Measurements from ENCODE around the gene BUB3. TPM values are rescaled to one million over a fixed set of nuclear protein-coding genes. Genes with fewer than 3 reads are reported as not detected.
A peak's percentile ranks its signal among the peaks of the same experiment; 100 is the strongest.

Gene BUB3
- total and polyA plus RNA-seq, 2 donors = 69.8 to 115 TPM

GRCh38 chr10:123145542-123146012 lies 8.6 kb upstream of the BUB3 start:
- 3% methylated on average over 14 of the region's 14 CpGs for WGBS
- no peaks in the 10 kb centered on the region for H3K4me1 ChIP-seq (ENCODE audit: insufficient read depth)
- H3K4me3 ChIP-seq (ENCODE audit: low read depth, low read length) = no peak overlapping the region
- H3K36me3 ChIP-seq (ENCODE audit: insufficient read depth) = no peaks in the 10 kb centered on the region
- DNase-seq (ENCODE audit: extremely low spot score) = no peak
- no peak overlapping the region for H3K27ac ChIP-seq (ENCODE audit: low read depth)

GRCh38 chr10:123146013-123146893 lies 7.9 kb upstream of the BUB3 start:
- 3% methylated on average over 59 of the region's 59 CpGs for WGBS
- H3K27ac ChIP-seq (ENCODE audit: low read depth) = no peak overlapping the region
- H3K4me3 ChIP-seq (ENCODE audit: low read depth, low read length) = no peak overlapping the region
- H3K4me1 ChIP-seq (ENCODE audit: insufficient read depth) = no peaks in the 10 kb centered on the region
- H3K36me3 ChIP-seq (ENCODE audit: insufficient read depth) = no peaks in the 10 kb centered on the region
- DNase-seq (ENCODE audit: extremely low spot score) = no peak

- Histone ChIP-seq H3K4me3 (ENCODE audit: low read depth, low read length) (no peak overlapping the region), H3K4me1 (ENCODE audit: insufficient read depth) (no peaks in the 10 kb centered on the region), H3K36me3 (ENCODE audit: insufficient read depth) (no peaks in the 10 kb centered on the region), H3K27ac (ENCODE audit: low read depth) (no peak overlapping the region)
- 9% methylated on average over 24 of the region's 24 CpGs for WGBS
- DNase-seq (ENCODE audit: extremely low spot score) = no peak
Observed at GRCh38 chr10:123146894-123147634, 7.1 kb upstream of the BUB3 start.

GRCh38 chr10:123147635-123148413 lies 6.4 kb upstream of the BUB3 start, which contains the start of gene HMX2:
Gene HMX2 (plus strand): TSS chr10:123148136. CDS start chr10:123148379, 243 bp downstream.
- no peaks in the 10 kb centered on the region for H3K36me3 ChIP-seq (ENCODE audit: insufficient read depth)
- no peak within 1 kb of the TSS for H3K27ac ChIP-seq (ENCODE audit: low read depth)
- H3K4me3 ChIP-seq (ENCODE audit: low read depth, low read length) = no peak within 1 kb of the TSS
- H3K4me1 ChIP-seq (ENCODE audit: insufficient read depth) = no peaks in the 10 kb centered on the region
- under 1% methylated on average over 64 of the region's 64 CpGs for WGBS
- no peak for DNase-seq (ENCODE audit: extremely low spot score)

- 2% methylated on average over 55 of the region's 55 CpGs for WGBS
- no peaks in the 10 kb centered on the region for H3K4me1 ChIP-seq (ENCODE audit: insufficient read depth)
- no peak overlapping the region for H3K4me3 ChIP-seq (ENCODE audit: low read depth, low read length)
- no peak overlapping the region for H3K27ac ChIP-seq (ENCODE audit: low read depth)
- no peak for DNase-seq (ENCODE audit: extremely low spot score)
- H3K36me3 ChIP-seq (ENCODE audit: insufficient read depth) = no peaks in the 10 kb centered on the region
Observed at GRCh38 chr10:123148414-123149161, 5.6 kb upstream of the BUB3 start.

GRCh38 chr10:123149162-123149567 lies 5.0 kb upstream of the BUB3 start:
- no peak overlapping the region for H3K27ac ChIP-seq (ENCODE audit: low read depth)
- no peaks in the 10 kb centered on the region for H3K4me1 ChIP-seq (ENCODE audit: insufficient read depth)
- DNase-seq (ENCODE audit: extremely low spot score) = no peak
- H3K36me3 ChIP-seq (ENCODE audit: insufficient read depth) = no peaks in the 10 kb centered on the region
- H3K4me3 ChIP-seq (ENCODE audit: low read depth, low read length) = no peak overlapping the region
- 2% methylated on average over 12 of the region's 12 CpGs for WGBS

GRCh38 chr10:123149568-123150270 lies 4.5 kb upstream of the BUB3 start:
- Histone ChIP-seq H3K36me3 (ENCODE audit: insufficient read depth) (no peaks in the 10 kb centered on the region), H3K27ac (ENCODE audit: low read depth) (no peak overlapping the region), H3K4me3 (ENCODE audit: low read depth, low read length) (peak overlapping the region; percentile 15), H3K4me1 (ENCODE audit: insufficient read depth) (no peaks in the 10 kb centered on the region)
- WGBS = 1% methylated on average over 76 of the region's 76 CpGs
- no peak for DNase-seq (ENCODE audit: extremely low spot score)

GRCh38 chr10:123150271-123150985 lies 3.8 kb upstream of the BUB3 start:
- peak overlapping the region; percentile 0 for H3K4me3 ChIP-seq (ENCODE audit: low read depth, low read length)
- H3K36me3 ChIP-seq (ENCODE audit: insufficient read depth) = no peaks in the 10 kb centered on the region
- WGBS = 6% methylated on average over 34 of the region's 34 CpGs
- peaks cover 2% of the 10 kb centered on the region for H3K4me1 ChIP-seq (ENCODE audit: insufficient read depth)
- no peak for DNase-seq (ENCODE audit: extremely low spot score)
- no peak overlapping the region for H3K27ac ChIP-seq (ENCODE audit: low read depth)

- 3% methylated on average over 56 of the region's 56 CpGs for WGBS
Observed at GRCh38 chr10:123150986-123151736, 3.0 kb upstream of the BUB3 start.

GRCh38 chr10:123151737-123152135 lies 2.5 kb upstream of the BUB3 start:
- 17% methylated on average over 7 of the region's 7 CpGs for WGBS
- Histone ChIP-seq H3K27ac (ENCODE audit: low read depth) (no peak overlapping the region), H3K4me1 (ENCODE audit: insufficient read depth) (peaks cover 2% of the 10 kb centered on the region), H3K36me3 (ENCODE audit: insufficient read depth) (no peaks in the 10 kb centered on the region), H3K4me3 (ENCODE audit: low read depth, low read length) (no peak overlapping the region)
- DNase-seq (ENCODE audit: extremely low spot score) = no peak

More at GRCh38 chr10:123150986-123151736, 3.0 kb upstream of the BUB3 start:
- no peak overlapping the region for H3K4me3 ChIP-seq (ENCODE audit: low read depth, low read length)
- peaks cover 2% of the 10 kb centered on the region for H3K4me1 ChIP-seq (ENCODE audit: insufficient read depth)
- no peaks in the 10 kb centered on the region for H3K36me3 ChIP-seq (ENCODE audit: insufficient read depth)
- DNase-seq (ENCODE audit: extremely low spot score) = no peak
- no peak overlapping the region for H3K27ac ChIP-seq (ENCODE audit: low read depth)

GRCh38 chr10:123153486-123154091 lies 613 bp upstream of the BUB3 start:
- peaks cover 3% of the 10 kb centered on the region for H3K36me3 ChIP-seq (ENCODE audit: insufficient read depth)
- no peak overlapping the region for H3K4me3 ChIP-seq (ENCODE audit: low read depth, low read length)
- peaks cover 2% of the 10 kb centered on the region for H3K4me1 ChIP-seq (ENCODE audit: insufficient read depth)
- 39% methylated on average over 9 of the region's 9 CpGs for WGBS
- no peak for DNase-seq (ENCODE audit: extremely low spot score)
- H3K27ac ChIP-seq (ENCODE audit: low read depth) = no peak overlapping the region
